HL-60 (cell line): ENCODE results near the gene ARHGAP23.

ENCODE experiments used
- GABPA ChIP-seq: IDR thresholded peaks from 2 replicates; pipeline ENCODE4 v1.6.1; 2012; ENCODE audit warnings: low read depth
- POLR2AphosphoS5 ChIP-seq: IDR thresholded peaks from 2 replicates; pipeline ENCODE4 v1.6.1; 2012; ENCODE audit warnings: low read depth
- SPI1 ChIP-seq: IDR thresholded peaks from 2 replicates; pipeline ENCODE4 v1.6.1; 2012; ENCODE audit warnings: low read depth, mild to moderate bottlenecking, borderline replicate concordance
- TF ChIP-seq, protein P1 (sequence below): IDR thresholded peaks from one replicate; pipeline ENCODE4 v1.5.1; 2011; ENCODE audit warnings: low read length, control low read depth, inconsistent platforms; ENCODE audit not compliant: insufficient read depth
- TF ChIP-seq, protein P2 (sequence below): IDR thresholded peaks from 2 replicates; pipeline ENCODE4 v1.6.1; 2012; ENCODE audit warnings: low read depth; ENCODE audit not compliant: insufficient replicate concordance

DNA sequence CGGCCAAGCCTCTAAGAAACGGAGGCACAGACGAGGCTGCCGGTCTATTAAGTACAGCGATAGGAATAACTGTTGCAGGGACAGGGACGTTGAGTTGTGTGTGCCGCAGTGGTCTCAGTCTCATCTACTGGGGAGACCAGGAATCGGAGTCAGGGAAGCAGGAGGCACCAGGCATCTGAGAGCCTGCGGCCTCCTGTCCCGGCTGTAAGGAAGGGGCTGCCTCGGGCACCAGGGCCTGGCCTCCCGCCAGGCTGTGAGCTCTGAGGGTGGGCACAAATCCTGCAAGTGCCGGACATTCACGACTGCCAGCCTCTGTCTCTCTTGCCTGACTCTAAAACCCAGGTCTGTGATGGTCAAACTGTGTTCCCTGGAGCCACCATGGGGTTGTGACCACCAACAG lies 76.0 kb downstream of the ARHGAP23 start:
- TF ChIP-seq, protein P1, sequence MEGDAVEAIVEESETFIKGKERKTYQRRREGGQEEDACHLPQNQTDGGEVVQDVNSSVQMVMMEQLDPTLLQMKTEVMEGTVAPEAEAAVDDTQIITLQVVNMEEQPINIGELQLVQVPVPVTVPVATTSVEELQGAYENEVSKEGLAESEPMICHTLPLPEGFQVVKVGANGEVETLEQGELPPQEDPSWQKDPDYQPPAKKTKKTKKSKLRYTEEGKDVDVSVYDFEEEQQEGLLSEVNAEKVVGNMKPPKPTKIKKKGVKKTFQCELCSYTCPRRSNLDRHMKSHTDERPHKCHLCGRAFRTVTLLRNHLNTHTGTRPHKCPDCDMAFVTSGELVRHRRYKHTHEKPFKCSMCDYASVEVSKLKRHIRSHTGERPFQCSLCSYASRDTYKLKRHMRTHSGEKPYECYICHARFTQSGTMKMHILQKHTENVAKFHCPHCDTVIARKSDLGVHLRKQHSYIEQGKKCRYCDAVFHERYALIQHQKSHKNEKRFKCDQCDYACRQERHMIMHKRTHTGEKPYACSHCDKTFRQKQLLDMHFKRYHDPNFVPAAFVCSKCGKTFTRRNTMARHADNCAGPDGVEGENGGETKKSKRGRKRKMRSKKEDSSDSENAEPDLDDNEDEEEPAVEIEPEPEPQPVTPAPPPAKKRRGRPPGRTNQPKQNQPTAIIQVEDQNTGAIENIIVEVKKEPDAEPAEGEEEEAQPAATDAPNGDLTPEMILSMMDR = no peak
- TF ChIP-seq GABPA = no peak
- TF ChIP-seq POLR2AphosphoS5 = no peak
- TF ChIP-seq, protein P2, sequence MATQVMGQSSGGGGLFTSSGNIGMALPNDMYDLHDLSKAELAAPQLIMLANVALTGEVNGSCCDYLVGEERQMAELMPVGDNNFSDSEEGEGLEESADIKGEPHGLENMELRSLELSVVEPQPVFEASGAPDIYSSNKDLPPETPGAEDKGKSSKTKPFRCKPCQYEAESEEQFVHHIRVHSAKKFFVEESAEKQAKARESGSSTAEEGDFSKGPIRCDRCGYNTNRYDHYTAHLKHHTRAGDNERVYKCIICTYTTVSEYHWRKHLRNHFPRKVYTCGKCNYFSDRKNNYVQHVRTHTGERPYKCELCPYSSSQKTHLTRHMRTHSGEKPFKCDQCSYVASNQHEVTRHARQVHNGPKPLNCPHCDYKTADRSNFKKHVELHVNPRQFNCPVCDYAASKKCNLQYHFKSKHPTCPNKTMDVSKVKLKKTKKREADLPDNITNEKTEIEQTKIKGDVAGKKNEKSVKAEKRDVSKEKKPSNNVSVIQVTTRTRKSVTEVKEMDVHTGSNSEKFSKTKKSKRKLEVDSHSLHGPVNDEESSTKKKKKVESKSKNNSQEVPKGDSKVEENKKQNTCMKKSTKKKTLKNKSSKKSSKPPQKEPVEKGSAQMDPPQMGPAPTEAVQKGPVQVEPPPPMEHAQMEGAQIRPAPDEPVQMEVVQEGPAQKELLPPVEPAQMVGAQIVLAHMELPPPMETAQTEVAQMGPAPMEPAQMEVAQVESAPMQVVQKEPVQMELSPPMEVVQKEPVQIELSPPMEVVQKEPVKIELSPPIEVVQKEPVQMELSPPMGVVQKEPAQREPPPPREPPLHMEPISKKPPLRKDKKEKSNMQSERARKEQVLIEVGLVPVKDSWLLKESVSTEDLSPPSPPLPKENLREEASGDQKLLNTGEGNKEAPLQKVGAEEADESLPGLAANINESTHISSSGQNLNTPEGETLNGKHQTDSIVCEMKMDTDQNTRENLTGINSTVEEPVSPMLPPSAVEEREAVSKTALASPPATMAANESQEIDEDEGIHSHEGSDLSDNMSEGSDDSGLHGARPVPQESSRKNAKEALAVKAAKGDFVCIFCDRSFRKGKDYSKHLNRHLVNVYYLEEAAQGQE = no peak
- TF ChIP-seq SPI1 = no peak
